Heart right ventricle (tissue), 16 donors: ENCODE measurements around the gene TMEM167A. TPM values are rescaled to one million over a fixed set of nuclear protein-coding genes. Genes with fewer than 3 reads are reported as not detected.

Experiments
- ATAC-seq, 8 donors: fragments of 200-7000 bp; cut with Tn5 transposase; one replicate each; pipeline ENCODE4 v1.9.1; 2020; ENCODE audit warnings: mild to moderate bottlenecking in 8 of 8, moderate library complexity in 8 of 8, moderate number of reproducible peaks in 1 of 8
- DNase-seq, 2 donors: peaks; one replicate each; pipeline ENCODE4 v3.0.0-alpha.2; 2020
- H3K27ac ChIP-seq, 10 donors: fragments of 200-600 bp; sonication (generic) in 2 of 10; one replicate each; pipeline versions ENCODE4 v1.5.0 to v1.8.0; 2020 to 2022; ENCODE audit warnings: mild to moderate bottlenecking in 3 of 10
- H3K27me3 ChIP-seq, 7 donors: fragments of 200-600 bp; one replicate each; pipeline ENCODE4 v1.8.0; 2021 to 2022; ENCODE audit warnings: mild to moderate bottlenecking in 2 of 7
- H3K36me3 ChIP-seq, 9 donors: fragments of 200-600 bp; sonication (generic) in 1 of 9; one replicate each; pipeline versions ENCODE4 v1.5.0 to v1.8.0; 2020 to 2022; ENCODE audit warnings: mild to moderate bottlenecking in 2 of 9
- H3K4me1 ChIP-seq, 9 donors: fragments of 200-600 bp; sonication (generic) in 1 of 9; one replicate each; pipeline versions ENCODE4 v1.5.0 to v1.8.0; 2020 to 2022; ENCODE audit warnings: mild to moderate bottlenecking in 4 of 9
- H3K4me3 ChIP-seq, 10 donors: fragments of 200-600 bp; sonication (generic) in 2 of 10; one replicate each; pipeline versions ENCODE4 v1.5.0 to v1.8.0; 2020 to 2022; ENCODE audit warnings: mild to moderate bottlenecking in 7 of 10, moderate library complexity in 2 of 10
- H3K9me3 ChIP-seq, 11 donors: fragments of 200-600 bp in 10 of 11; sonication (generic) in 2 of 11; one replicate each; pipeline versions ENCODE4 v1.5.0 to v1.8.0; 2013 to 2022; ENCODE audit warnings: mild to moderate bottlenecking in 2 of 11, control low read depth in 1 of 11, moderate library complexity in 1 of 11
- CTCF ChIP-seq, 9 donors: fragments of 200-600 bp; sonication (generic) in 2 of 9; IDR thresholded peaks; one replicate each; pipeline versions ENCODE4 v1.5.0 to v1.8.0; 2021 to 2022; ENCODE audit warnings: antibody characterized with exemption in 9 of 9, mild to moderate bottlenecking in 5 of 9, moderate library complexity in 1 of 9
- WGBS, 2 donors: extraction: QIAGEN DNeasy Blood & Tissue Kit; methylation state at CpG; one replicate each; pipeline ENCODE4 v1.1.7; 2013; ENCODE audit warnings: inconsistent platforms in 1 of 2; 5-methylcytosine and 5-hydroxymethylcytosine counted together
- intact Hi-C, 10 donors: fragments of 100-400 bp; cut with DNase I; formaldehyde crosslinking; loops; one replicate each; pipeline versions ENCODE4 v1.11.1 to v1.14.2; 2022
- polyA plus RNA-seq, 2 donors: library from polyadenylated mRNA; stranded (reverse); fragments of 200-250 nt; gene quantifications; one replicate each; pipeline ENCODE4 v1.2.3, GENCODE V29; 2013
- total RNA-seq, 10 donors: library from RNA; stranded (reverse); fragmentation: NEBNext Ultra II Directional in 3 of 10; extraction: Animal tissue kit (Norgen Biotek cat#: 25700) in 3 of 10; gene quantifications; one replicate each; pipeline versions ENCODE4 v1.2.1 to v1.2.4, GENCODE V29; 2021 to 2023
- donor health status: Arrhythmogenic right ventricular cardiomyopathy.
- donor health status: ischemic (EF 13 %, LVEDD 7.1; RV severe dilation, severe dysfunction).
- donor health status: healthy with polysubstance abuse.
- donor health status: DM: no; HTN: yes; CAD: no.
- donor health status: DM: no; HTN: no; CAD: no.
- donor health status: ischemic (EF 25% LVEDD 6.9; RV normal size, moderate dysfunction).
- donor health status: ischemic (EF 25% LVEDD 5.7; RV mildly dilated, moderate dysfunction).
- donor health status: healthy.
- donor health status: DM: yes; HTN: yes; CAD: no.
- donor health status: Ischemic cardiomyopathy.
- donor health status: ischemic (EF 35%, LVEDD 5.7; RV mildly dilated, moderate dysfunction).
- donor health status: nonischemic (EF 11% LVEDD 7.7; RV severe dilation, severe dysfunction).
- donor health status: DM: yes; HTN: yes; CAD: no.
- donor health status: PGD.
- donor health status: ischemic (EF 29% LVEDD 5.4; RV normal size, mild dysfunction).
- donor health status: nonischemic (EF 23%, LVEDD 6.1; RV moderate dilation, normal function).

TMEM167A gene
- total and polyA plus RNA-seq, 12 donors, result 17.6 to 53.5 (median 43.4) TPM

- peaks cover 0 to 35% (median 5%) of the 10 kb centered on the region in 9 donors for H3K4me1 ChIP-seq
- no peak overlapping the region for H3K4me3 ChIP-seq
- intact Hi-C loops, result no loop called here
- no peaks in the 10 kb centered on the region for H3K27me3 ChIP-seq
- peak; percentile 91 to 99 (median 98) for ATAC-seq
- peak overlapping the region in 5 of 10 donors; percentile 17 to 40 (median 19) for H3K27ac ChIP-seq
- 46 to 57% methylated on average over 5 of the region's 5 CpGs for WGBS, 2 donors
- no peaks in the 10 kb centered on the region for H3K36me3 ChIP-seq
- TF ChIP-seq CTCF (IDR thresholded peaks at IDR 0.05), result no peak
- H3K9me3 ChIP-seq, result no peaks in the 10 kb centered on the region
- peak; percentile 49 to 82 for DNase-seq
Observed at GRCh38 chr5:83035373-83036100, 41.7 kb downstream of the TMEM167A start.

- intact Hi-C loops, result no loop called here
Observed at GRCh38 chr5:83034528-83035207, 42.5 kb downstream of the TMEM167A start.

GRCh38 chr5:83034036-83034435 is 43.2 kb downstream of the TMEM167A start:
- Histone ChIP-seq H3K4me3 (no peak overlapping the region), H3K27me3 (no peaks in the 10 kb centered on the region), H3K9me3 (no peaks in the 10 kb centered on the region), H3K36me3 (no peaks in the 10 kb centered on the region), H3K4me1 (peaks cover 0 to 35% (median 5%) of the 10 kb centered on the region in 9 donors), H3K27ac (no peak overlapping the region)
- WGBS, 2 donors, result 47 to 57% methylated on average over 3 of the region's 3 CpGs
- no peak for TF ChIP-seq CTCF (IDR thresholded peaks at IDR 0.05)
- no peak for DNase-seq
- intact Hi-C loops, result no loop called here
- peak in 1 of 8 donors; percentile 13 for ATAC-seq

More at GRCh38 chr5:83034528-83035207, 42.5 kb downstream of the TMEM167A start:
- DNase-seq (no peak), ATAC-seq (no peak)
- Histone ChIP-seq H3K9me3 (no peaks in the 10 kb centered on the region), H3K27me3 (no peaks in the 10 kb centered on the region), H3K4me1 (peaks cover 0 to 35% (median 5%) of the 10 kb centered on the region in 9 donors), H3K4me3 (no peak overlapping the region), H3K36me3 (no peaks in the 10 kb centered on the region), H3K27ac (peak overlapping the region in 1 of 10 donors; percentile 40)
- no peak for TF ChIP-seq CTCF (IDR thresholded peaks at IDR 0.05)
- WGBS, 2 donors, result 87 to 91% methylated on average over 4 of the region's 4 CpGs

GRCh38 chr5:83031381-83031780 is 45.8 kb downstream of the TMEM167A start:
- TF ChIP-seq CTCF (IDR thresholded peaks at IDR 0.05), result no peak
- ATAC-seq, result no peak
- no peak for DNase-seq
- WGBS, 2 donors, result 88 to 91% methylated on average over 1 of the region's 1 CpG
- no peak overlapping the region for H3K27ac ChIP-seq
- H3K4me3 ChIP-seq, result no peak overlapping the region
- H3K36me3 ChIP-seq, result no peaks in the 10 kb centered on the region
- no peaks in the 10 kb centered on the region for H3K9me3 ChIP-seq
- peaks cover 0 to 47% (median 12%) of the 10 kb centered on the region in 9 donors for H3K4me1 ChIP-seq
- no peaks in the 10 kb centered on the region for H3K27me3 ChIP-seq
- intact Hi-C loops, result no loop called here
